Regular cardiac myocyte (primary cell): ENCODE measurements around the gene SRP72. TPM values are rescaled to one million over a fixed set of nuclear protein-coding genes. Genes with fewer than 3 reads are reported as not detected.

ENCODE experiments used
- total RNA-seq: library from RNA; depleted of rRNA; stranded (reverse); fragments of >200 nt; gene quantifications from 2 replicates; pipeline ENCODE4 v1.2.3, GENCODE V29; 2014

SRP72 gene
- 77.5 and 110 TPM in 2 replicates for total RNA-seq

GRCh38 chr4:56467284-56468096 is at the start of gene SRP72:
Gene SRP72, plus strand, starts transcription at chr4:56467617. Its CDS starts 19 bp downstream, at chr4:56467636.

GRCh38 chr4:56435140-56435926 is 32.1 kb upstream of the SRP72 start, which contains the start of gene PPAT:
Gene PPAT, minus strand, starts transcription at chr4:56435615. Its CDS starts 138 bp downstream, at chr4:56435477.

GRCh38 chr4:56505269-56506130 is 38.1 kb downstream of the SRP72 start, which contains the start of gene ARL9:
Gene ARL9, plus strand, starts transcription at chr4:56505791. Its CDS starts 72 bp downstream, at chr4:56505863.

Other genes with a start within 250 kb of the SRP72 start
- 10.7 and 20.0 TPM in 2 replicates for gene AASDH, start 80.1 kb upstream of the SRP72 start, total RNA-seq
- gene PPAT, start 32.0 kb upstream of the SRP72 start, total RNA-seq, result 24.0 and 31.2 TPM in 2 replicates
- gene PAICS, start 31.4 kb upstream of the SRP72 start, total RNA-seq, result 25.7 and 104 TPM in 2 replicates
- gene ARL9, start 38.2 kb downstream of the SRP72 start, total RNA-seq, result 0.19 and 0.28 TPM in 2 replicates
- gene HOPX, start 213.7 kb downstream of the SRP72 start, total RNA-seq, result 0.19 and 2.8 TPM in 2 replicates